ENCODE data around the gene LAMP2.
"Not testable (repeated sequence)": the region's sequence is repeated elsewhere in the genome, so short reads cannot be mapped to it uniquely, and the experiment has no call there.

Gene LAMP2

GRCh38 chrX:120468825-120469525 lies at the start of gene LAMP2:
LAMP2 (minus strand) TSS chrX:120469296; CDS start chrX:120469169, 127 bp downstream.
- DNase-seq = peak; percentile 77

- DNase-seq = no peak
Measured at GRCh38 chrX:120517936-120518335, 48.8 kb upstream of the LAMP2 start.

GRCh38 chrX:120514236-120514635 lies 45.1 kb upstream of the LAMP2 start:
- no peak for DNase-seq

GRCh38 chrX:120512627-120513026 lies 43.5 kb upstream of the LAMP2 start:
- no peak for DNase-seq

- DNase-seq = no peak
Measured at GRCh38 chrX:120512222-120512621, 43.1 kb upstream of the LAMP2 start.

- no peak for DNase-seq
Measured at GRCh38 chrX:120504569-120504968, 35.5 kb upstream of the LAMP2 start.

GRCh38 chrX:120499301-120500072 lies 30.4 kb upstream of the LAMP2 start:
- DNase-seq = no peak

GRCh38 chrX:120490119-120490518 lies 21.0 kb upstream of the LAMP2 start:
- DNase-seq = not testable (repeated sequence)

- no peak for DNase-seq
Measured at GRCh38 chrX:120486786-120487185, 17.7 kb upstream of the LAMP2 start.

- DNase-seq = peak; percentile 77
Measured at GRCh38 chrX:120485638-120486520, 16.8 kb upstream of the LAMP2 start.

- DNase-seq = no peak
Measured at GRCh38 chrX:120485315-120485637, 16.2 kb upstream of the LAMP2 start.

- DNase-seq = no peak
Measured at GRCh38 chrX:120477453-120477852, 8.4 kb upstream of the LAMP2 start.

- no peak for DNase-seq
Measured at GRCh38 chrX:120476714-120477113, 7.6 kb upstream of the LAMP2 start.

- DNase-seq = not testable (repeated sequence)
Measured at GRCh38 chrX:120475447-120475846, 6.4 kb upstream of the LAMP2 start.

- no peak for DNase-seq
Measured at GRCh38 chrX:120474085-120474484, 5.0 kb upstream of the LAMP2 start.

- DNase-seq = not testable (repeated sequence)
Measured at GRCh38 chrX:120469657-120470056, 561 bp upstream of the LAMP2 start.

- no peak for DNase-seq
Measured at GRCh38 chrX:120468479-120468824, 644 bp downstream of the LAMP2 start.

GRCh38 chrX:120468071-120468470 lies 1.0 kb downstream of the LAMP2 start:
- DNase-seq = no peak

- no peak for DNase-seq
Measured at GRCh38 chrX:120464411-120464810, 4.7 kb downstream of the LAMP2 start.

- DNase-seq = no peak
Measured at GRCh38 chrX:120463241-120463640, 5.9 kb downstream of the LAMP2 start.

GRCh38 chrX:120462370-120462769 lies 6.7 kb downstream of the LAMP2 start:
- DNase-seq = no peak

- DNase-seq = no peak
Measured at GRCh38 chrX:120459309-120459708, 9.8 kb downstream of the LAMP2 start.

- DNase-seq = no peak
Measured at GRCh38 chrX:120457766-120458180, 11.3 kb downstream of the LAMP2 start.

GRCh38 chrX:120456973-120457372 lies 12.1 kb downstream of the LAMP2 start:
- no peak for DNase-seq
